HepG2 (cell line): ENCODE measurements around the gene YWHAH.

Experiments used
- CTCF ChIP-seq: sonication (generic); formaldehyde crosslinking; IDR thresholded peaks from 2 replicates; pipeline ENCODE4 v1.5.0; 2020; ENCODE audit warnings: mild to moderate bottlenecking, missing genetic modification reagents, moderate library complexity
- GTF3A ChIP-seq: sonication (generic); formaldehyde crosslinking; conservative IDR thresholded peaks from 2 replicates; pipeline ENCODE4 v1.4.0; 2020; ENCODE audit warnings: mild to moderate bottlenecking, missing genetic modification reagents
- SNAPC2 ChIP-seq: sonication (generic); formaldehyde crosslinking; IDR thresholded peaks from 2 replicates; pipeline ENCODE4 v1.8.1; 2022; ENCODE audit warnings: mild to moderate bottlenecking, missing genetic modification reagents
- STAT6 ChIP-seq: sonication (generic); formaldehyde crosslinking; IDR thresholded peaks from 2 replicates; pipeline ENCODE4 v1.4.0; 2020; ENCODE audit warnings: missing genetic modification reagents, mild to moderate bottlenecking, borderline replicate concordance
- ZNF30 ChIP-seq: sonication (generic); formaldehyde crosslinking; IDR thresholded peaks from 2 replicates; pipeline ENCODE4 v1.5.0; 2020; ENCODE audit warnings: mild to moderate bottlenecking, missing genetic modification reagents

GRCh38 chr22:31973739-31974138 lies 29.4 kb downstream of the YWHAH start:
- TF ChIP-seq STAT6 (CRISPR knock-in tag), result no peak
- TF ChIP-seq SNAPC2, result no peak
- TF ChIP-seq CTCF (CRISPR knock-in tag), result no peak
- TF ChIP-seq ZNF30 (CRISPR knock-in tag), result no peak
- no peak for TF ChIP-seq GTF3A (CRISPR knock-in tag)
